SK-N-MC (cell line): ENCODE results near the gene USP51.
"Not testable (repeated sequence)": the region's sequence is repeated elsewhere in the genome, so short reads cannot be mapped to it uniquely, and the experiment has no call there.

Experiments
- DNase-seq: peaks from one replicate; pipeline ENCODE4 v3.0.0-alpha.2; 2011; ENCODE audit warnings: low read depth, low spot score
- H3K27ac ChIP-seq: fragments of 200-600 bp; sonication (generic); 2 replicates; pipeline ENCODE4 v1.5.1; 2016; ENCODE audit warnings: mixed run types
- H3K36me3 ChIP-seq: fragments of 200-600 bp; sonication (generic); 2 replicates; pipeline ENCODE4 v1.6.1; 2017; ENCODE audit warnings: antibody characterized with exemption, low read length, mixed read lengths; ENCODE audit not compliant: insufficient read depth
- H3K4me3 ChIP-seq: fragments of 200-600 bp; sonication (generic); 2 replicates; pipeline ENCODE4 v1.5.1; 2016
- H3K9ac ChIP-seq: fragments of 200-600 bp; sonication (generic); 2 replicates; pipeline ENCODE4 v1.8.0; 2017; ENCODE audit warnings: mixed run types, mixed read lengths; ENCODE audit not compliant: insufficient read length
- H3K9me3 ChIP-seq: fragments of 200-600 bp; sonication (generic); 2 replicates; pipeline ENCODE4 v1.6.1; 2017; ENCODE audit warnings: low read depth, mild to moderate bottlenecking, antibody characterized with exemption, low read length, moderate library complexity, mixed read lengths
- EZH2 ChIP-seq: fragments of 200-600 bp; sonication (generic); IDR thresholded peaks from one replicate; pipeline ENCODE4 v1.6.1; 2017; ENCODE audit warnings: antibody characterized with exemption
- FOXP2 ChIP-seq: optimal IDR thresholded peaks from 2 replicates; pipeline ENCODE3; 2011; ENCODE audit warnings: mild to moderate bottlenecking, moderate library complexity; ENCODE audit not compliant: insufficient read depth; ENCODE audit errors: extremely low read length, control extremely low read depth
- POLR2AphosphoS5 ChIP-seq: IDR thresholded peaks from 2 replicates; pipeline ENCODE4 v1.6.1; 2012; ENCODE audit warnings: mild to moderate bottlenecking, low read depth, low read length, borderline replicate concordance

Gene USP51

DNA sequence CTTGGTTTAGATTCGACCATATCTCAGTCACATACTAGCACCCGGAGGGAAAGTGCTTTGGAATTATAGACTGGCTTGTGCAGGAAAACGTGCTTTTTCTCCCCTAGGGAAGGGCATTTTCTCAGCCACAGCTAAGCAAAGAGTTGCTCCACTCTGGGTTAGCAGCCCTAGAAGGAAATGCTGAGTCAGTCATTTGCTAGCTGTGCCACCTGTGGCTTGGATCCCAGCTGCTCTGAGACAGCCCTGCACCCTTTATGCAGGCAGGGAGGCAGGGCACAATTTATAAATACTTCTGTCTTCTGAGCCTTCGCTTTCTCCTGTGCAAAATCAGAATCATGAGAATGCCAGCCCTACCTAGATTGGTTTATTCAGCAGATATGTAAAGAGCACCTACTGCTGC lies 1.3 kb upstream of the USP51 start:
- Histone ChIP-seq H3K9me3 (no peaks in the 10 kb centered on the region), H3K9ac (no peak overlapping the region), H3K27ac (0 out of 2 replicates have a peak overlapping the region, but pooled peaks have one; percentile 31), H3K36me3 (no peaks in the 10 kb centered on the region), H3K4me3 (no peak overlapping the region)
- TF ChIP-seq POLR2AphosphoS5 (no peak), EZH2 (no peak)
- no peak for DNase-seq

GRCh38 chrX:55490121-55490520 lies 473 bp upstream of the USP51 start:
- Histone ChIP-seq H3K4me3 (peak overlapping the region; percentile 84; the same call in 1 of the 2 replicates), H3K27ac (no peak overlapping the region)

DNA sequence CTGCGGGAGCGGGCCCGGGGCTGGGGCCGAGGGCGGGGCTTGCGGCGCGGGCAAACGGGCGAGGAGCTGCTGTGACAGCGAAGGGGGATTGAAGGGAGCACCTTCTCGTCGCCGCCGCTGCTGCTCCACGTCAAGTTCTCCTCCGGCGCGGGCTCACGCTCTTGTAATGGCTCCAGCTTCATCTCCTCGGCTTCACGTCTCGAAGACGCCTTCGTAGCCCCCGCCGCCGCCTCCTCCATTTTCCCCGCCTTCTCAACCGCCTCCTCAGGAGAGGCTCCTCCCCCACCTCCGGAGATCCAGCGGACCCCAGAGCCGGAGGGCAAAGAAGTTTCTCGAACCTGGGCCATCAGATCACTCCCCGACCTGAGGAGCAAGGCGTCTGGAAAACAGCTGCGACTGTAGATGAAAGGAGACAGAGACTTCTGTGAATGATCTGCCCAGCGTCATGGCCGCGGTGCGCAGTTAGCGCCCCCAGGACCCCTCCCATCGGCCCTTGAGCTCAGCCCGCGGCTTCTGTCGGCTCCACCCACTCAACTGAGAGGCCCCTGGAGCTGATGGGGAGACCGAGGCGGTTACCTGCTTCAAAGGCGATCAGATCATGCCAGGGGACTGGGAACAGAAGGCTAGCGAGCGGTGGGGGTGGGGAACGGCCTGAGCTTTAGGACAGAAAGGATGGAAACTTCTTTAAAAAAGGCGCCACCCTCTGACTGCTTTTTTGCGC lies 895 bp downstream of the USP51 start:
- Histone ChIP-seq H3K27ac (peak overlapping the region; percentile 86), H3K36me3 (no peaks in the 10 kb centered on the region), H3K9ac (peak overlapping the region; percentile 82), H3K9me3 (no peaks in the 10 kb centered on the region), H3K4me3 (peak overlapping the region; percentile 84)
- peak; percentile 42; the same call in 1 of the 2 replicates for TF ChIP-seq POLR2AphosphoS5
- TF ChIP-seq FOXP2: no peak
- DNase-seq: no peak

More at GRCh38 chrX:55490121-55490520, 473 bp upstream of the USP51 start:
- H3K36me3 ChIP-seq: no peaks in the 10 kb centered on the region
- no peak overlapping the region for H3K9ac ChIP-seq
- no peak for DNase-seq
- no peaks in the 10 kb centered on the region for H3K9me3 ChIP-seq
- TF ChIP-seq EZH2: no peak
- no peak for TF ChIP-seq POLR2AphosphoS5
- no peak for TF ChIP-seq FOXP2

- DNase-seq: no peak
- H3K9ac ChIP-seq: peak overlapping the region; percentile 67
- peak overlapping the region; percentile 84 for H3K4me3 ChIP-seq
- no peak for TF ChIP-seq EZH2
- H3K36me3 ChIP-seq: no peaks in the 10 kb centered on the region
- no peaks in the 10 kb centered on the region for H3K9me3 ChIP-seq
- H3K27ac ChIP-seq: peak overlapping the region; percentile 71; the same call in 1 of the 2 replicates
Measured at GRCh38 chrX:55488006-55488592, 1.5 kb downstream of the USP51 start.

- no peak overlapping the region for H3K9ac ChIP-seq
- TF ChIP-seq FOXP2 (no peak), EZH2 (no peak), POLR2AphosphoS5 (no peak)
- H3K4me3 ChIP-seq: no peak overlapping the region
- DNase-seq: no peak
- no peak overlapping the region for H3K27ac ChIP-seq
- no peaks in the 10 kb centered on the region for H3K36me3 ChIP-seq
- H3K9me3 ChIP-seq: no peaks in the 10 kb centered on the region
Measured at GRCh38 chrX:55487143-55487542, 2.5 kb downstream of the USP51 start.

DNA sequence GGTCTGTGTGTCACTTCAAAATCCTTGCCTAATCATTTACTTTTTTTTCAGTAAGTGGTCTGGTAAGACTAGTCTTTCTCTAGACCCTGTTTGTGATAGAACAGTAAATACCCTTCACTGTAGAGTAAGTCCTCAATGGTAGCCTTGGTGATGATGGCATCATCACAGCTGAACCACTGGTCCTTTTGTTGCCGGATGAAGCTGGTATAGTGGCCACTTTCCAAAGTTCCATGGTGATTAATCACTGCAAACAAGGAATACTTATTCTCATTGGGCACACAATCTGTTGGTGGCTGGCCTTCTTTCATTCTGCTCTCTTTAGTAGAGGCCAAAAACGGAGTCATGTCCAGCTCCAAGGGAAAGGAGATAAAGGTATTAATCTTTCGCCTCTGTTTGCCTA lies 2.9 kb downstream of the USP51 start:
- no peaks in the 10 kb centered on the region for H3K36me3 ChIP-seq
- H3K9me3 ChIP-seq: no peaks in the 10 kb centered on the region
- no peak overlapping the region for H3K9ac ChIP-seq
- TF ChIP-seq FOXP2 (no peak), EZH2 (no peak), POLR2AphosphoS5 (no peak)
- no peak overlapping the region for H3K27ac ChIP-seq
- DNase-seq: no peak
- no peak overlapping the region for H3K4me3 ChIP-seq

GRCh38 chrX:55484948-55485347 lies 4.7 kb downstream of the USP51 start:
- H3K9ac ChIP-seq: no peak overlapping the region
- no peaks in the 10 kb centered on the region for H3K9me3 ChIP-seq
- H3K36me3 ChIP-seq: no peaks in the 10 kb centered on the region
- TF ChIP-seq EZH2: no peak
- DNase-seq: no peak
- H3K27ac ChIP-seq: no peak overlapping the region
- H3K4me3 ChIP-seq: no peak overlapping the region

DNA sequence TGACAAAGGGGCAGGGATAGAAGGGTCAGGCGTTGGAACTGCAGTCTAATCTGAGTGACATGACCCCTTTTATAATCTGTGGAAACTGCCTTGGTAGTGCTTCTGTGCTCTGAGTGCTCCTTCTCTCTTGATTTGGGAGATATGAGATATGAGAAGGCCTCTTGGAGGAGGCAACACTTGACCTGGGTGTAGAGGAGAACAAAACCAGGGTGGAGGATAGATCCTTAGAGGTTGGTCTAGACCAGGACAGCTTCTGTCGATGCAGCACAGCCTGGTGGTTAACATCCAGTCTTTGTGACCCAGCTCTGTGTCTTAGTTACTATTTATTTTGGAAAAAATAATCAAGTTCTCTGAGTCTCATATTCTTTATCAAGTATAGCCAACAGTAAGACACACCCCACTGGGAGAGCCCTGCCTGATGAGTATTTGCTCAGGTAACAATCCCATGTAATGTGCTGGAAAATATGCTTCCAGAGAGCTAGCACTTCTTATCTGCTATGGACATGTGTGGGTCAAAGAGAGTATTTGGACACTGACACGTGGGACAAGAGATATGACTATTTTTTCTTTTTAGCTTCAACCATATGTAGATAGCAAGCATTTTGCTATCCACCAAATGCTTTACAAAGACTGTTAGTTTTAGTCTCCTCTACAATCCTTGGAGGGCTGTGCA lies 9.1 kb downstream of the USP51 start:
- Histone ChIP-seq H3K9ac (no peak overlapping the region), H3K36me3 (no peaks in the 10 kb centered on the region), H3K9me3 (no peaks in the 10 kb centered on the region), H3K27ac (no peak overlapping the region), H3K4me3 (no peak overlapping the region)
- no peak for TF ChIP-seq POLR2AphosphoS5
- no peak for TF ChIP-seq FOXP2
- no peak for TF ChIP-seq EZH2
- no peak for DNase-seq

- H3K36me3 ChIP-seq, H3K9me3 ChIP-seq, DNase-seq, H3K4me3 ChIP-seq, H3K27ac ChIP-seq, H3K9ac ChIP-seq: not testable (repeated sequence)
Measured at GRCh38 chrX:55479956-55480355, 9.7 kb downstream of the USP51 start.

DNA sequence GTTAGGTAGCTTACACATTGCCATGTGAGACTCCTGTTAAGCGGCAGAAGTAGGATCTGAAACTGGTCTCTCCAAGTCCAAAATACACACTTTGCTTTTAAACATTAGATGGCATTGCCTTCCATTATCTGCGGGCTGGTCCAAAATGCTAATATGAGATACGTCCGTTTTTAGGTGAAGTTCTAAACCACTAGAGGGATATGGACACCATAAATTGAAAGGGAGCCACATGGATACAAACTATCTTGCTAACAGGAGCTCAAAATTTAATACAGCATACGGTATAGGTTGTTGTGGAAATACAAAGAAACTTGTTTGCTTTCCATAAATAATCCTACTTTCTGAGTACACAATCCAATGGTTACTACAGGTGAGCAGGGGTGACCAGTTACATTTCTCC lies 23.9 kb downstream of the USP51 start:
- H3K9me3 ChIP-seq, DNase-seq, H3K4me3 ChIP-seq, H3K36me3 ChIP-seq, H3K9ac ChIP-seq, H3K27ac ChIP-seq: not testable (repeated sequence)

DNA sequence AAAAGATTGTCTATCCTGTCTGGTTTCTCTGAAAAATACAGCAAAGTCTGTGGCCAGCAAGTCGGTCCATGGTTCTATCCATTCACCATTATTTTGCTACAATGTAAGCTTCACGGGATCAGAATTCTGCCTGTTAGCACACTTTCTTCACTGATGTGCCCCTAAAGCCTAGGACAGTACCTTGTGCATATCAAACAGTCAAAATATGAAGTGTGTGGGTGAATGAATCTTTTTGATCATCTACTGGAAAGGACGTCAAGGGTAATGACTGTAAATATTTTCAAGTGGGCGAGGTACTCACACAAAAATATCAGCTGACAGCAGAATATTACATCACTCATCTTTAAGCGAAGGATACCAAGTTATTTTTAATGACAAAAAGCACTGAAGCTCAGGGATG lies 24.5 kb downstream of the USP51 start:
- not testable (repeated sequence) for H3K4me3 ChIP-seq, H3K9me3 ChIP-seq, H3K27ac ChIP-seq, H3K36me3 ChIP-seq, DNase-seq, H3K9ac ChIP-seq

GRCh38 chrX:55464050-55464449 lies 25.6 kb downstream of the USP51 start:
- H3K36me3 ChIP-seq: not testable (repeated sequence)

GRCh38 chrX:55459926-55460325 lies 29.7 kb downstream of the USP51 start:
- H3K9ac ChIP-seq, H3K36me3 ChIP-seq, H3K27ac ChIP-seq, H3K4me3 ChIP-seq, H3K9me3 ChIP-seq, DNase-seq: not testable (repeated sequence)

More at GRCh38 chrX:55464050-55464449, 25.6 kb downstream of the USP51 start:
- not testable (repeated sequence) for H3K9me3 ChIP-seq, H3K4me3 ChIP-seq, DNase-seq, H3K27ac ChIP-seq, H3K9ac ChIP-seq
